Fibroblast of pulmonary artery (primary cell): Measurements from ENCODE around the gene CPT2.
A peak's percentile ranks its signal among the peaks of the same experiment; 100 is the strongest.

ENCODE experiments used
- DNase-seq: peaks from one replicate; pipeline ENCODE4 v3.0.0-alpha.2; 2010; ENCODE audit warnings: low read depth
- H3K4me3 ChIP-seq: replicated peaks from 2 replicates; pipeline ENCODE4 v1.5.1; 2011; ENCODE audit warnings: low read depth, mild to moderate bottlenecking, control low read depth, low read length, moderate library complexity
- CTCF ChIP-seq: IDR thresholded peaks from 2 replicates; pipeline ENCODE4 v1.5.1; 2011; ENCODE audit warnings: mild to moderate bottlenecking, control low read depth, low read length, inconsistent platforms; ENCODE audit errors: missing control alignments

The CPT2 gene

GRCh38 chr1:53166366-53166765 lies 30.3 kb upstream of the CPT2 start:
- no peak for DNase-seq
- no peak for TF ChIP-seq CTCF
- no peak overlapping the region for H3K4me3 ChIP-seq

DNA sequence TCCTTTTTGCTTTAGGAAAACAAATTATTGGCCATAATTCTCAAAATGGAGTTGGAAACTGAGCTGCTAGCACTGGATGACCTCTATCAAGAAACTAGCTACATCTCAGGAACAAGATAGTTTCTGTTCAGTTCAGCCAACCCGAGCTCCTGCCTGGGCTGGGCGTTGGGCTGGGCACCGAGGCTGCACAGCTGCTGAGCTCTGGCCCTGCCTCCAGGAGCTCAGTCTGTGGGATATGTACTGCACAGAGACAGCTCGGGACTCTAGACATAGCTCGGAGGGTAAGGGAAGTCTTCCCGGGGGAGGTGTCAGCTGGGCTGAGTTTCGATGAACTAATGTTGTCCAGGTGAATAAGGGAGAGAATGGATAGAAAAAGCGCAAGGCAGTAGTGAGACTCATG lies 29.7 kb upstream of the CPT2 start:
- no peak for TF ChIP-seq CTCF
- DNase-seq = no peak
- no peak overlapping the region for H3K4me3 ChIP-seq

- DNase-seq = peak; percentile 54
- no peak overlapping the region for H3K4me3 ChIP-seq
- peak; percentile 30 for TF ChIP-seq CTCF
Measured at GRCh38 chr1:53172426-53173128, 24.0 kb upstream of the CPT2 start.

DNA sequence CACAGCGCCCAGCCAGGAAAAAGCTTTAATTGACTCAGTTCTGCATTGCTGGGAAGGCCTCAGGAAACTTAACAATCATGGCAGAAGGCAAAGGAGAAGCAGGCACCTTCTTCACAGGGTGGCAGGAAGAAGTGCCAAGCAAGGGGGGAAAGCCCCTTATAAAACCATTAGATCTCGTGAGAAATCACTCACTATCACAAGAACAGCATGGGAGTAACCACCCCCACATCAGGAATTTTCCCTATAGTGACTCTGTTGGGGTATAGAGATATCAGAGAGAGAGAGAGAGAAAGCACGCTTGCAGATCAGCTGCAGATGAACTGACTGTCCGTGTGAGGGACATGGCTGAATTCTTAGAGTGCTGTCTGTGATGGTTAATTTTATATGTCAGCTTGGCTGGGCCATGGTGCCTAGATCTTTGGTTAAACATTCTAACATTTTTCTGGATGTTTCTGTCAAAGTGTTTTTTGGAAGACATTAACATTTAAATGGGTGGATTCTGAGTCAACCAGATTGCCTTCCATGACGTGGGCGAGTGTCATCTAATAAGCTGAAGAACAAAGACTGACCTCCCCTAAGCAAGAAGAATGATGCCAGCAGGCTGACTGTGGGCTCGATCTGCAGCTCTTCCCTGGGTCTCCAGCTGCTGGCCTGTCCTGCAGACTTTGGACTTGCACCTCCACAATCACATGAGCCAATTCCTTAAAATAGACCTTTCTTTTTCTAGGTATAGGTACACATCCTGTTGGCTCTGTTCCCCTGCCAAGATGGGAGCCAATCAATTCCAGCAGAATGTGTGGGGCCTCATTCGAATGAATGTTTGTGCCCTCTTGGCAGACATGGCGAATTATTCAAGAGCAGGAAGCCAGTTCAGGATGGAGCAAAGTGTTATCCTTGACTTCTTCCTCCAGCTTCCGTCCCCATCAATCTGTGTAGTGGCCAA lies 21.4 kb upstream of the CPT2 start:
- H3K4me3 ChIP-seq = no peak overlapping the region
- DNase-seq = no peak
- no peak for TF ChIP-seq CTCF

DNA sequence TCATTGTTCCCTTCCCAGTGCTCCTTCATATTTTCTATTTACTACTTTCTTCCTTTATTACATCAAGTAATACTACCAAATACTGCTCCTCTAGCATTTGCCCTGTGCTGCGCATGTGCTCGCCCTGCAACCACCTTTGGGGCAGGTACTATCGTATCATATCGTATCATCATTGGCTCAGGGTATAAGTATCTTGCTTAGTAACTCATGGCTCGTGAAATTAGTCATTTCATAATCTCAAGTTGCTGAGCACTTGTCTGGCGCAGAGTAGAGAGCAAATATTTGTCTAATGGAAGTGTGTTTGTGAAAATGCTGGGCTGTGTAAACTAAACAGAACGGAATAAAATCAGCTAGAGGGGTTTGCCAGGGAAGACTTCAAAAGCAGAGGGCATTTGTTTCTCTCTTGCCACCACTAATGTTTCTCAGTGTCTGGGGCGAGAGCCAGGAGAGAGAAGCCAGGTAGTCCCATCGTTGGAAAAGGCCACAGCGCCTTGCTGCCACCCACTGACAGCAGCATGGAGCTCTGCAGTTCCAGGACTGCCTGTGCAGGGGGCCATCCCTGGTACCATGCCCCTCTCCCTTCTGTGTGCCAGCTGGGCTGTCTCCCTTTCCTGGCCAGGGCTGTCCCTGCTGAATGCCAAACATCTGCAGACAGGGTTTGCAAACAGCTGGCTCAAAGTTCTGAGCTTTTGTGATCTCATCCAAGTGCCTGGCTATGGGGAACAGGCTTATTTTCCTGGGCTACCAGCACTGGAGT lies 20.0 kb upstream of the CPT2 start:
- TF ChIP-seq CTCF = peak; percentile 20
- H3K4me3 ChIP-seq = no peak overlapping the region
- peak; percentile 30 for DNase-seq

DNA sequence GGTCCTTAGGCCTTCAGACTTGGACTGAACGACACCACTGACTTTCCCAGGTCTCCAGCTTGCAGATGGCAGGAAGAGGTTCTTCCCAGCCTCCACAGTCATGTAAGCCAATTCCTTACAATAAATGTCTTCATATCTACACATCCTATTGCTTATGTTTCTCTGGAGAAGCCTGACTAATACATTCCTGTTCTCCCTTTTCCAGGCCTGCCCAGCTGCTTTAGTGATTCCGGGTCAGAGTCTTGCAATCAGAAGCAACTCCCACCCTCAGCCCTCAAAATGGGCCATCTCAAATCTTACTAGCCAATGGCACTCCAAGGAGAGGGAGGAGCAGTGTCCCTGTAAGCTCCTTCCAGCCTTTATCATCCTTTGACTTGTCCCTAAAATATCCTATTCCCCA lies 16.4 kb upstream of the CPT2 start:
- H3K4me3 ChIP-seq = no peak overlapping the region
- TF ChIP-seq CTCF = no peak
- DNase-seq = peak; percentile 57
